Hindlimb muscle (tissue), 1 donor: ENCODE results near the gene DYNLT3. TPM values are rescaled to one million over a fixed set of nuclear protein-coding genes. Genes with fewer than 3 reads are reported as not detected.

Experiments
- polyA plus RNA-seq: library from polyadenylated mRNA; unstranded; fragments of 120-200 nt; gene quantifications from one replicate; pipeline ENCODE4 v1.2.1, GENCODE V29; 2013; ENCODE audit not compliant: insufficient read length

Gene DYNLT3
- polyA plus RNA-seq, 1 donor, result 8.8 TPM

Other genes with a start within 250 kb of the DYNLT3 start
- 6.2 TPM for gene XK, start 161.8 kb downstream of the DYNLT3 start, polyA plus RNA-seq
- 22.6 TPM for gene CYBB, start 67.5 kb downstream of the DYNLT3 start, polyA plus RNA-seq
- 0.05 TPM for gene SYTL5, start 159.0 kb upstream of the DYNLT3 start, polyA plus RNA-seq